GM20431 (cell line): Measurements from ENCODE around the gene AFF1.
"Not testable (repeated sequence)": the region's sequence is repeated elsewhere in the genome, so short reads cannot be mapped to it uniquely, and the experiment has no call there.

ENCODE experiments used
- in situ Hi-C: fragments of 300-500 bp; cut with MseI, MboI; formaldehyde crosslinking; loops from one replicate; pipeline ENCODE4 v1.15.0; 2020; ENCODE audit warnings: low sequenced_read_pairs; ENCODE audit not compliant: unreplicated experiment

Gene AFF1

GRCh38 chr4:86973668-86974067, 38.9 kb downstream of the AFF1 start:
- in situ Hi-C loops: no loop called here

- in situ Hi-C loops: no loop called here
Measured at GRCh38 chr4:86974551-86974994, 39.8 kb downstream of the AFF1 start.

- in situ Hi-C loops: no loop called here
Measured at GRCh38 chr4:86975927-86976326, 41.1 kb downstream of the AFF1 start.

GRCh38 chr4:86976801-86977485, 42.1 kb downstream of the AFF1 start:
- in situ Hi-C loops: no loop called here

GRCh38 chr4:86977621-86978184, 42.9 kb downstream of the AFF1 start:
- in situ Hi-C loops: no loop called here

- in situ Hi-C loops: no loop called here
Measured at GRCh38 chr4:86978709-86979108, 43.9 kb downstream of the AFF1 start.

- in situ Hi-C loops: no loop called here
Measured at GRCh38 chr4:86980230-86980629, 45.4 kb downstream of the AFF1 start.

- in situ Hi-C loops: no loop called here
Measured at GRCh38 chr4:86981789-86982188, 47.0 kb downstream of the AFF1 start.

- in situ Hi-C loops: not testable (repeated sequence)
Measured at GRCh38 chr4:86985852-86986251, 51.0 kb downstream of the AFF1 start.

- in situ Hi-C loops: not testable (repeated sequence)
Measured at GRCh38 chr4:86989658-86990057, 54.8 kb downstream of the AFF1 start.

GRCh38 chr4:86990510-86990909, 55.7 kb downstream of the AFF1 start:
- in situ Hi-C loops: no loop called here

GRCh38 chr4:86991994-86992393, 57.2 kb downstream of the AFF1 start:
- in situ Hi-C loops: no loop called here

GRCh38 chr4:86993909-86994681, 59.3 kb downstream of the AFF1 start:
- in situ Hi-C loops: no loop called here

GRCh38 chr4:86994686-86995085, 59.9 kb downstream of the AFF1 start:
- in situ Hi-C loops: no loop called here

- in situ Hi-C loops: not testable (repeated sequence)
Measured at GRCh38 chr4:86996510-86996909, 61.7 kb downstream of the AFF1 start.

- in situ Hi-C loops: no loop called here
Measured at GRCh38 chr4:86999136-86999643, 64.4 kb downstream of the AFF1 start.

- in situ Hi-C loops: no loop called here
Measured at GRCh38 chr4:87002682-87003043, 67.9 kb downstream of the AFF1 start.

- in situ Hi-C loops: no loop called here
Measured at GRCh38 chr4:87003266-87003665, 68.5 kb downstream of the AFF1 start.

GRCh38 chr4:87005369-87005689, 70.5 kb downstream of the AFF1 start:
- in situ Hi-C loops: no loop called here

GRCh38 chr4:87005690-87006425, 71.0 kb downstream of the AFF1 start:
- in situ Hi-C loops: no loop called here

- in situ Hi-C loops: no loop called here
Measured at GRCh38 chr4:87006426-87006675, 71.5 kb downstream of the AFF1 start.
